ENCODE measurements around the gene TRANK1. TPM values are rescaled to one million over a fixed set of nuclear protein-coding genes. Genes with fewer than 3 reads are reported as not detected.
A peak's percentile ranks its signal among the peaks of the same experiment; 100 is the strongest.
"Not testable (repeated sequence)": the region's sequence is repeated elsewhere in the genome, so short reads cannot be mapped to it uniquely, and the experiment has no call there.

The TRANK1 gene
- 3.4 and 8.4 TPM in 2 replicates for total RNA-seq (2014; rRNA removed)
- polyA plus RNA-seq (2012): 4.6 TPM

DNA sequence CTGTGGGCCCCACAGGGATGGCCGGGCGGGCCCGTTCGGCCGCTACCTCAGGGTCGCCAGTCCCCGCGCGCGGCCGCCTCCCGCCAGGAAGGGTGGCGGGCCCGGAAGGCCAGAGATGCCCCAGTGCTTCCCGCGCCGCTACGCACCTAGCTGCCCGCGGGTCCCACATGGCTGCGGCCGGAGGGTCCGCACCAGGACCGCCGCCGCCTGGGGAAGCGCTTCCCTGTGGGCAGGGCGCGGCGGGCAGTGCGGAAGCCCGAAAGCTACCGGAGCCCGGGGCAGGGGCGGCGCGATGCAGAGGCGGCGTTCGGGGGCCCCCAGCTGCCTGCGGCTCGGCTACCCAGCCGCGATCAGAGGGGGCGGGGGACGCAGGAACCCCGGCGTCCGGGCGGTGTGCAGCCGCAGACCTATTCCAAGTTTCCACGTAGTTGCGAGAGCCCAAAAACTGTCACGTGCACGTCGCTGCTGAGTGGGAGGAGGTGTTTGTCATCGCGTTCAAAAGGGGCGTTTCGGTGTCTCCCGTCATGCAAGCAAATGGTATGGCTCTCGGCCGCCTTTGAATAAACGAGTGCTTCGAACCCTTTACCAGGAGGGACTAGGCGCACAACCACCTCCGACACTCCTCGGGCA lies at the start of gene TRANK1:
Gene TRANK1 (minus strand): TSS at position 414 of the 630 bp plus-strand sequence. CDS start 245 bp downstream, at position 169.
- DNase-seq (ENCODE audit: low read depth): peak; percentile 66

DNA sequence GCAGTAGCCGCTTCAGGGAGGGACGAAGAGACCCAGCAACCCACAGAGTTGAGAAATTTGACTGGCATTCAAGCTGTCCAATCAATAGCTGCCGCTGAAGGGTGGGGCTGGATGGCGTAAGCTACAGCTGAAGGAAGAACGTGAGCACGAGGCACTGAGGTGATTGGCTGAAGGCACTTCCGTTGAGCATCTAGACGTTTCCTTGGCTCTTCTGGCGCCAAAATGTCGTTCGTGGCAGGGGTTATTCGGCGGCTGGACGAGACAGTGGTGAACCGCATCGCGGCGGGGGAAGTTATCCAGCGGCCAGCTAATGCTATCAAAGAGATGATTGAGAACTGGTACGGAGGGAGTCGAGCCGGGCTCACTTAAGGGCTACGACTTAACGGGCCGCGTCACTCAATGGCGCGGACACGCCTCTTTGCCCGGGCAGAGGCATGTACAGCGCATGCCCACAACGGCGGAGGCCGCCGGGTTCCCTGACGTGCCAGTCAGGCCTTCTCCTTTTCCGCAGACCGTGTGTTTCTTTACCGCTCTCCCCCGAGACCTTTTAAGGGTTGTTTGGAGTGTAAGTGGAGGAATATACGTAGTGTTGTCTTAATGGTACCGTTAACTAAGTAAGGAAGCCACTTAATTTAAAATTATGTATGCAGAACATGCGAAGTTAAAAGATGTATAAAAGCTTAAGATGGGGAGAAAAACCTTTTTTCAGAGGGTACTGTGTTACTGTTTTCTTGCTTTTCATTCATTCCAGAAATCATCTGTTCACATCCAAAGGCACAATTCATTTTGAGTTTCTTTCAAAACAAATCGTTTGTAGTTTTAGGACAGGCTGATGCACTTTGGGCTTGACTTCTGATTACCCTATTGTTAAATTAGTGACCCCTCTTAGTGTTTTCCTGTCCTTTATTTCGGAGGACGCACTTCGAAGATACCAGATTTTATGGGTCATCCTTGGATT lies 48.8 kb upstream of the TRANK1 start, which contains the start of gene MLH1:
Gene MLH1 (plus strand): TSS at position 193 of the 958 bp plus-strand sequence. CDS start 30 bp downstream, at position 223.
- DNase-seq (ENCODE audit: low read depth): peak; percentile 100

DNA sequence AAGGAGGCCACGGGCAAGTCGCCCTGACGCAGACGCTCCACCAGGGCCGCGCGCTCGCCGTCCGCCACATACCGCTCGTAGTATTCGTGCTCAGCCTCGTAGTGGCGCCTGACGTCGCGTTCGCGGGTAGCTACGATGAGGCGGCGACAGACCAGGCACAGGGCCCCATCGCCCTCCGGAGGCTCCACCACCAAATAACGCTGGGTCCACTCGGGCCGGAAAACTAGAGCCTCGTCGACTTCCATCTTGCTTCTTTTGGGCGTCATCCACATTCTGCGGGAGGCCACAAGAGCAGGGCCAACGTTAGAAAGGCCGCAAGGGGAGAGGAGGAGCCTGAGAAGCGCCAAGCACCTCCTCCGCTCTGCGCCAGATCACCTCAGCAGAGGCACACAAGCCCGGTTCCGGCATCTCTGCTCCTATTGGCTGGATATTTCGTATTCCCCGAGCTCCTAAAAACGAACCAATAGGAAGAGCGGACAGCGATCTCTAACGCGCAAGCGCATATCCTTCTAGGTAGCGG lies 48.0 kb upstream of the TRANK1 start, which contains the start of gene EPM2AIP1:
Gene EPM2AIP1 (minus strand): TSS at position 326 of the 520 bp plus-strand sequence. CDS start 54 bp downstream, at position 272.
- DNase-seq (ENCODE audit: low read depth): no peak

DNA sequence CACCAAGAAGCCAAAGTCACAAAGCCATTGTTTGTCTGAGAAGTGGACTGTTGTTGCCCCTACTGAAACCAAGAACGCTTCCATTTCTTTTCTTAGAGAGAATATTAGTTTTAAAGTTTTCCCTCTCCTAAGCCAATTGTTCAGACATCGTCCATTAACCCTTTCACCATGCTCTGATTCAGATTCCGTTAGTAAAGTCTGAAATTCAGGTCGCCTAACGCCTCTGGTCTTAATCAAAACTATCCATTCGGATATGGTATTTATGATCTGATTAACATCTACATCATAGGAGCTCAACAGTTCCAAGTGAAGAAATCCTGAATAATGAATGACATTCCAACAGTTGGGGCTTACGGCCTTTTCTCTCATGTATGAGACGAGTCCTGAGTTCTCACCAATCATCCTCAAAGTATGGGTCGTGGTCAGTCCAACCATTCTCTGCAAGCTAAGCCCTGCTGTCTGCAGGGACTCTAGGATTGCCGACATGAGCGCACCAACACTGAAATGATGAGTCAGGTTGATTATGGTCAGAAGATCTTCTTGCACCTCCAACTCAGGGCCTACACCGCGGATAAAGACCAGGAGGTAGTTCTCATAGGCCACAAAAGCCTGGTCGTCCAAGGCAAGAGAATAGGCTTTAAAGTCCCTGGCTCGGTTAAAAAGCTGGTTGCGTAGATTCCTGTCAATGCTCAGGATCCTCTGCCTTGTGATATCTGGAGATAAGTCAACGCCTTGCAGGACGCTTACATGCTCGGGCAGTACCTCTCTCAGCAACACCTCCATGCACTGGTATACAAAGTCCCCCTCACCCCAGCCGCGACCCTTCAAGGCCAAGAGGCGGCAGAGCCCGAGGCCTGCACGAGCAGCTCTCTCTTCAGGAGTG lies 47.3 kb upstream of the TRANK1 start:
- DNase-seq (ENCODE audit: low read depth): peak; percentile 66

DNA sequence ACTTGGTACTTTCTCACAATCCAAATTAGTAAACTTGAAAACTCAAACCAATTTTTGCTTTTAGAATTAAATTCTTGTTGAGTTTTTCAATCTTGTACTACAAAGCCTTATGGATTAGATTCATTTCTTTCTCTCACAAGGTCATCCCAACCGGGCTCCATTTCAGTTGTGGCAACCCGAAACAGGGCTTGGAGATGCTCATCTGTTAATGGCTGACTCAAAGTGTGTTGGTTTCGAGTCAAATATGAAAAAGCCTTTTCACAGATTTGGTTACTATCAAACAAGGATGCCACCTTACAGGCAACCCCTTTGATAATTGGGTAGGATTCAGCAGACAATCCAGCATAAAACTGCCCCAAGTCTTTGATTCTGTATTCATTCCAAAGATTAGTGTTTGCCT lies 46.3 kb upstream of the TRANK1 start:
- no peak for DNase-seq (ENCODE audit: low read depth)

DNA sequence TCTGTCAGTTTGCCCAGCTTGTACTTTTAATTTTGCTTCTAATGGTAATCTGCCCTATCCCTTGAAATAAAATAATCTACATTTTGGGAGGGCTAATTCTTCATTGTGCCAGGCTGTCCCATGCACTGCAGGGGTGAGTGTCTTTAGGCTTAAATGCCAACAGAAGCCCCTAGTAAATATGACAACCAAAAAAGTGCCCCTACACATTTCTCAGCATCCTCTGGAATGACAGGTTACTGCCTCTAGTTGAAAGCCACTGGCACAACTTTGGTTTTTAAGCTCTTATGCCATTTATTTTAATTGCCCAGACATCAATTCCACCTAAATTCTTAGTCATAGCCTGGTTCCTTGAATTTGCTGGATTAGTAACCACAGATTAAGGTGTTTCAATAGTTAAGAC lies 44.7 kb upstream of the TRANK1 start:
- no peak for DNase-seq (ENCODE audit: low read depth)

DNA sequence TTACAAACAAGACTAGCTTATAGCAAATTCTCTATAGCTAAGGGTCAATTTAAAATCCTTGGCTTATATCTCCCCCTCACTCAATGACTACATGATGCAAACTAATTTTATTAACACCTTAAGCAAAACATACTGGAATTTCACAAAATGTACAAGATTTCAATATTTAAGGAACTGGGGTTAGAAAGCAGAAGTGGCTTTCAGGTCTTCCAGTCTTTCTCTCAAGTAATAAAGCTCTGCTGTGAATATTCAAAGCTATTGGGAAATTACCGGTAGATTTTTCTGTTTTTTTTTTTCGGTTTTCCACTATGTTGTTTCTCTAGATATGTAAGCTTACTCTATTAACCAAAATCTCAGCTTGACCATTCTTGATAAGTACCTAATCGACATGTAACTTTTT lies 44.2 kb upstream of the TRANK1 start:
- no peak for DNase-seq (ENCODE audit: low read depth)

DNA sequence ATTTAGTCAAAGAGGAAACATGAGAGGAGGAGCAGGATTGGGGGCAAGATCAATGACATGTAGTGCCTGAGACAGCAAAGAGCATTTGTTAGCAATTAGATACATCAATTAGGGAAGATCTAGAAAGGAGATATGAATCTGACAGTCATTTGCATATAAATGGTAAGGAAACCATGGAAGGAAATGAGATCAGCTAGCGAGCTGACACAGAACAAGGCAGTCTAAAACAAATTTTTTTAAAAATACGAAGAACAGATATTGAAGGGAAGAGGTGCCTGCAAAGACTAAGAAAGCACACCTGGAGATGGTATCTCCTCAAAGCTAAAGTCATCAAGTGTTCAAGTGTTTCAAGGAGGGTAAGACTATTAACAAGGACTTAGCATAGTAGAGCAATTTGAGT lies 43.5 kb upstream of the TRANK1 start:
- no peak for DNase-seq (ENCODE audit: low read depth)

DNA sequence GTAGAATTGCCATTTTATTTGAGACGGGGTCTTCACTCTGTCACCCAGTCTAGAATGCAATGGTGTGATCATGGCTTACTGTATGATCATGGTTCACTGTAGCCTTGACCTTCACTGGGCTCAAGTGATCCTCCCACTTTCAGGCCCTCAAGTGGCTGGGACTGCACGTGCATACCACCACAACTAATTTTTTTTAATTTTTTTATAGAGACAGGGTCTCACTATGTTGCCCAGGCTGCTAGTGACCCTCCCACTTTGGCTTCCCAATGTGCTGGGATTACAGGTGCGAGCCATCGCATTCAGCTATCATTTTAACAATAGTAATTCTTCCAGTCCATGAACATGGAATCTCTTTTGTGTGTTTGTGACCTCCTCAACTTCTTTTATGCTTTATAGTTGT lies 36.2 kb upstream of the TRANK1 start:
- no peak for DNase-seq (ENCODE audit: low read depth)

DNA sequence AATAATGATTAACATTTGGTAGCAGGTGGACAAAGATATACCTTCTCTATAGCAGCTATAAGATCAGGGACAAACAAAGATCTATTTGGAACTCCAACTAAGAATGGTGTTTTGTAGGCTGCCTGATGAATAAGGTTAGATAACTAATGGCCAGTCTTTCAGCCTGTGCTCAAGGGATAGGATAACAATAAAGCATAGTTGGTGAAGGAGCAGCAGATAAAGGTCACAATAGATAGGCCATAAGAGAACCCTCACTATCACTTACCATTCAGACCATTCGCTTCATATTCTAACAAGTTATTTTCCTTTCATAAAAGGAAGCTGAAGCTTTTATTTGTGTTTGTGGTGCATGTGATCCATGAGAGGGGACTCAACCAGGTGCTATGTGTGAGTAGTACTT lies 28.3 kb upstream of the TRANK1 start:
- DNase-seq (ENCODE audit: low read depth): no peak

DNA sequence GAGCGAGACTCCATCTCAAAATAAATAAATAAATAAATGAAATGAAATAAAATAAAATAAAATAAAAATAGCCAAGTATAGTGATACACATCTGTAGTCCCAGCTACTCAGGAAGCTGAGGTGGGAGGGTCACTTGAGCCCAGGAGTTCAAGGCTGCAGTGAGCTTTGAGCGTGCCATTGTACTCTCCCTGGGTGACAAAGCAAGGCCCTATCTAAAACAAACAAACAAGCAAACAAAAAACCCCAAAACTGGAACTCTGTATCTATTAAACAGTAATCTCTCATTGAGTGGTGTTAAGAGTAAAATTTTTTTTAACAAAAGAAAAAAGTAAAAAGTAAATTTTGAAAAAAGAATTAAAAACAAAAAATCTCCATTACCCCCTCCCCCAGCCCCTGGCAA lies 27.3 kb upstream of the TRANK1 start:
- DNase-seq (ENCODE audit: low read depth): no peak

DNA sequence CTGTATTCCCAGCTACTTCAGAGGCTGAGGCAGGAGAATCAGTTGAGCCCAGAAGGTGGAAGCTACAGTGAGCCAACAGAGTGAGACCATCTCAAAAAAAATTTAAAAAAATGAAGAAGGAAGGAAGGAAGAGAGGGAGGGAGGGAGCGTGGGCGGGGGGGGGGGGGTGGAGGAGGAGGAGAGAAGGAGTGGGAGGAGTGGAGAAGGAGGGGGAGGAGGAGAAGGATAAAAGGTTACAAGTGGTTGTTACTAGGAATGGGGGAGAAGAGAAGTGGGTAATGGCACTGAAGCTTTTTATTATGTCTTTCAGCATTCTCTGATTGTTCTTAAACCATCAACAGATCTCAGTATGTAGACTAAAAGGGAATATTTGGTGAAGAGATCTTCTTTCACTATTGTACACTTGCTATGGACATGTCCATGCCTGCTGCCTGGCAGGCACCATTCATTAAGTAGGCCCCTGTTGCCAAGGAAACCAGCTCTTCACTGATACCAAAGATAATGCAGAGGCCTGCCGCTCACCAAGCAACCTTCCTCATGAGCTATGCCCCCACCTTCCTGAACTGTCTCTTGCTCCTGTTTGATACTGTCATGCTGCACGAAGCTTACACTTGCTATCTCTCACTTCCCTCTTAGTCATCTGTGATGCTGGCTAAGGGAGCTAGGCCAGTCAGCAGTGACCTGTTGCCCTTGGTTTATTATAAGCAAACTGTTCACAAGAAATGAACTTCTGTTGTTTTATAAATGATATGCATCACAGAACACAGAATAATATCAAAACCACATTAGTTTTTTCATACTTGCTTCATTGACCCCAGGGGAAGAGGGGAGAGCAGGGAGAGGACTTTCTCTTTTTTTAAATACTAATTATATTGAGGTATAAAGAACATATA lies 24.9 kb upstream of the TRANK1 start:
- DNase-seq (ENCODE audit: low read depth): peak; percentile 70

DNA sequence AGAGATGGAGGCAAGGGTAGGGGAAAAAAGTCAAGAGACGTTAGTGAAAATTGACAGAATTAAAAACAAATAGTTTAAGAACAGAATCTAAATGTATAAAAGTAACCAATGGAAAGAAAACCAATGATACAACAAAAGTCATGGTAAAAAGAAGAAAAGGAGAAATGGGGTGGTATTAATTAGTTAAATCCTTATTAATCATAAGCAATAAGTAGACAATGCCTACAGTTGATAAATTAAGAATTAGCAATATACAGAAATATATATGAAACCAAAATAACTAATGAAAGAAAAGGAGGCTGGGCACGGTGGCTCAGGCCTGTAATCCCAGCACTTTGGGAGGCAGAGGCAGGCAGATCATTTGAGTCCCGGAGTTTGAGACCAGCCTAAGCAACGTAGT lies 24.2 kb upstream of the TRANK1 start:
- DNase-seq (ENCODE audit: low read depth): no peak

DNA sequence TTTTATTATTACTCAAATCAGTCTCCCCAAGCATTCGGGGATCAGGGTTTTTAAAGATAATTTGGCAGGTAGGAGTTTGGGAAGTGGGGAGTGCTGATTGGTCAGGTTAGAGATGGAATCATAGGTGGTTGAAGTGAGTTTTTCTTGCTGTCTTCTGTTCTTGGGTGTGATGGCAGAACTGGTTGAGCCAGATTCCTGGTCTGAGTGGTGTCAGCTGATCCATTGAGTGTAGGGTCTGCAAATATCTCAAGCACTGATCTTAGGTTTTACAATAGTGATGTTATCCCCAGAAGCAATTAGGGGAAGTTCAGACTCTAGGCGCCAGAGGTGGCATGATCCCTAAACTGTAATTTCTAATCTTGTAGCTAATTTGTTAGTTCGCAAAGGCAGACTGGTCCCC lies 20.6 kb upstream of the TRANK1 start:
- DNase-seq (ENCODE audit: low read depth): no peak

DNA sequence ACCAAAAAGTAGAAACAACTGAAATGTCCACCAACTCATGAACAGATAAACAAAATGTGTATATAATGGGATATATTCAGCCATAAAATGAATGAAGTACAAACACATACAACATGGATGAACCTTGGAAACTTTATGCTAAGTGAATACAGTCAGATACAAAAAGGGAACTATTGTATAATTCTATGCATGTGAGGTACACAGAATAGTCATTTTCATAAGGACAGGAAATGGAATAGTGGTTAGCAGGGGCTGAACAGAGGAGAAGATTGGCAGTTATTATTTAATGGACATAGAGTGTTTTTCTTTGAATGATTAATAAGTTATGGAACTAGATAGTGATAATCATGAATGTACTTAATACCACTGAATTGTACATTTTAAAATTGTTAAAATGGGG lies 20.0 kb upstream of the TRANK1 start:
- DNase-seq (ENCODE audit: low read depth): no peak

DNA sequence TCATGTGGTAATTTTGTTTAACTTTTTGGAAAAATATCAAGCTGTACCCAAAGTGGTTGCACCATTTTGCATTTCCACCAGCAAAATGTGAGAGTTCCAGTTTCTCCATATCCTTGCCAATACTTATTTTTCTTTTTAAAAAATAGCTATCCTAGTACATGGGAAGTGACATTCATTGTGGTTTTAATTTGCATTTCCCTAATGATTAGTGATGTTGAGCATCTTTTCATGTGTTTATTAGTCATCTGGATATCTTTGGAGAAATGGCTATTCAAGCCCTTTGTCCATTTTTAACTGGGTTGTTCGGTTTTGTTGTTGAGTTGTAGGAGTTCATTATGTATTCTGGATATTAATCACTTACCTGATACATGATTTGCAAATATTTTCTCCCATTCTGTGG lies 19.5 kb upstream of the TRANK1 start:
- no peak for DNase-seq (ENCODE audit: low read depth)

DNA sequence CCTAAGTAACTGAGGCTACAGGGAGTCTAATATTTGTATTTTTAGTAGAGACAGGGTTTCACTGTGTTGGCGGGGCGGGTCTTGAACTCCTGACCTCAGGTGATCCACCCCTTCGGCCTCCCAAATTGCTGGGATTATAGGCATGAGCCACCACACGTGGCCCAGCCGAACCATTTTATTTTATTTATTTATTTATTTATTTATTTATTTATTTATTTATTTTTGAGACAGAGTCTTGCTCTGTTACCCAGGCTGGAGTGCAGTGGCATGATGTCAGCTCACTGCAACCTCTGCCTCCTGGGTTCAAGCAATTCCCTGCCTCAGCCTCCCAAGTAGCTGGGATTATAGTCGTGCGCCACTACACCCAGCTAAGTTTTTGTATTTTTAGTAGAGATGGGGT lies 18.2 kb upstream of the TRANK1 start:
- DNase-seq (ENCODE audit: low read depth): not testable (repeated sequence)

DNA sequence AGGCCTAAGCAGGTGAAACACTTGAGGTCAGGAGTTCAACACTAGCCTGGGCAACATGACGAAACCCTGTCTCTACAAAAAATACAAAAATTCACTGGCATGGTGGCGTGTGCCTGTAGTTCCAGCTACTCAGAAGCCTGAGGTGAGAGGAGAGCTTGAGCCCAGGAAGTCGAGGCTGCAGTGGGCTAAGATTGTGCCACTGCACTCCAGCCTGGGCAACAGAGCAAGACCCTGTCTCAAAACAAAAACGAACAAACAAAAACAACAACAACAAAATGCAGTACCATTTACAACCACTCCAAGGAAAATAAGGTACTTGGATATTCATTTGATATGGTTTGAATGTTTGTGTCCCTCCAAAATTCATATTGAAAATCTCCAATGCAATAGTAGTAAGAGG lies 15.6 kb upstream of the TRANK1 start:
- no peak for DNase-seq (ENCODE audit: low read depth)

DNA sequence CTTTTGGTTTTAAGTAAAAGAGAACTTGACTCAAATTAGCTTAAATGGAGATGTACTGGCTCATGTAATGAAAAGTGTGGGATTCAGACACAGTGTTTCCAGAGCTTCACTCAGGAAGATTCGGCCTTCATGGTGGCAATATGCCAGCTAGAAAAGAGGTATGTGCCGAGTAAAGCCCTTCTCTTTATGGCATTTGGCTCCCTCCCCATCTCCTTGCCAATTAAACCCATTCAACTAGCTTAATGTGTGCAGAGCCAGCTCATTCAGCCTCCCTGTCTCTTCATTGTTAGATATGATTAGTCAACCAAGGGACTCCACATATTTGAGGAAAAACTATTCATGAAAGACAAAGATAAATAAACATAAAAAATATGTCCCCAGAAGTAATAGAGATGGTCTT lies 15.0 kb upstream of the TRANK1 start:
- DNase-seq (ENCODE audit: low read depth): no peak

Data from LHCN-M2 (cell line).